Measurements from ENCODE around the gene CXCR6.

The CXCR6 gene

GRCh38 chr3:45949432-45949831 is 6.2 kb downstream of the CXCR6 start:
- DNase-seq = no peak

GRCh38 chr3:45950131-45950530 is 6.9 kb downstream of the CXCR6 start:
- no peak for DNase-seq

GRCh38 chr3:45950686-45951600 is 7.7 kb downstream of the CXCR6 start:
- DNase-seq = peak; percentile 21 to 57

GRCh38 chr3:45951946-45952345 is 8.7 kb downstream of the CXCR6 start:
- DNase-seq = no peak

GRCh38 chr3:45952456-45952855 is 9.2 kb downstream of the CXCR6 start:
- DNase-seq = no peak

- no peak for DNase-seq
Measured at GRCh38 chr3:45953536-45953935, 10.3 kb downstream of the CXCR6 start.

GRCh38 chr3:45954306-45954705 is 11.0 kb downstream of the CXCR6 start:
- DNase-seq = no peak

- DNase-seq = no peak
Measured at GRCh38 chr3:45955017-45955647, 11.9 kb downstream of the CXCR6 start.

GRCh38 chr3:45955706-45956105 is 12.4 kb downstream of the CXCR6 start:
- no peak for DNase-seq

- no peak for DNase-seq
Measured at GRCh38 chr3:45957586-45957985, 14.3 kb downstream of the CXCR6 start.

GRCh38 chr3:45958321-45958791 is 15.1 kb downstream of the CXCR6 start:
- no peak for DNase-seq

GRCh38 chr3:45959201-45959600 is 15.9 kb downstream of the CXCR6 start:
- no peak for DNase-seq

GRCh38 chr3:45960289-45960688 is 17.0 kb downstream of the CXCR6 start:
- no peak for DNase-seq

GRCh38 chr3:45962033-45962432 is 18.8 kb downstream of the CXCR6 start:
- DNase-seq = peak in 1 of 2 donors; percentile 39

GRCh38 chr3:45964139-45964538 is 20.9 kb downstream of the CXCR6 start:
- DNase-seq = no peak

- DNase-seq = no peak
Measured at GRCh38 chr3:45965253-45965652, 22.0 kb downstream of the CXCR6 start.

GRCh38 chr3:45965653-45966052 is 22.4 kb downstream of the CXCR6 start:
- DNase-seq = peak in 1 of 2 donors; percentile 47

GRCh38 chr3:45966371-45966791 is 23.1 kb downstream of the CXCR6 start:
- no peak for DNase-seq

- no peak for DNase-seq
Measured at GRCh38 chr3:45966950-45967640, 23.8 kb downstream of the CXCR6 start.

GRCh38 chr3:45967724-45968123 is 24.5 kb downstream of the CXCR6 start:
- no peak for DNase-seq

GRCh38 chr3:45968149-45968548 is 24.9 kb downstream of the CXCR6 start:
- DNase-seq = no peak

- no peak for DNase-seq
Measured at GRCh38 chr3:45968706-45969105, 25.4 kb downstream of the CXCR6 start.

GRCh38 chr3:45969116-45969515 is 25.9 kb downstream of the CXCR6 start:
- no peak for DNase-seq

- DNase-seq = no peak
Measured at GRCh38 chr3:45969953-45970352, 26.7 kb downstream of the CXCR6 start.

Measured in CD4-positive, alpha-beta T cell treated with Interferon alpha-2 for 1 hour (primary cell).